H1 (cell line): ENCODE data around the gene P3H2. TPM values are rescaled to one million over a fixed set of nuclear protein-coding genes. Genes with fewer than 3 reads are reported as not detected.

Experiments used
- CTCF ChIA-PET: fragments of 300-600 bp; sonication (Branson Sonifier 250); formaldehyde crosslinking; loops from one replicate; lab custom pipeline; 2021; ENCODE audit not compliant: partially characterized antibody; lab: Charles Lee
- POLR2A ChIA-PET: fragments of 300-600 bp; sonication (Branson Sonifier 250); formaldehyde crosslinking; loops from one replicate; lab custom pipeline; 2021; ENCODE audit warnings: inconsistent platforms; ENCODE audit not compliant: partially characterized antibody; lab: Charles Lee
- DNase-seq, 2 experiments: peaks; one replicate each; pipeline versions ENCODE4 v3.0.0 to v3.0.0-alpha.2; 2010 to 2022; ENCODE audit warnings: low spot score in 2 of 2, low read depth in 1 of 2, mixed read lengths in 1 of 2
- FAIRE-seq: peaks from 2 replicates; lab custom pipeline; 2011; peaks lifted over from hg19 to GRCh38; lab: Jason Lieb, UNC
- H2AFZ ChIP-seq: 2 replicates; pipeline ENCODE4 v1.8.1; 2012; ENCODE audit warnings: low read length, inconsistent platforms
- H2AK5ac ChIP-seq: 2 replicates; pipeline ENCODE4 v1.6.1; 2013; ENCODE audit warnings: low read depth, low read length
- H2BK120ac ChIP-seq: replicated peaks from 2 replicates; pipeline ENCODE3; 2013; ENCODE audit warnings: low read depth, low read length, inconsistent platforms
- H2BK12ac ChIP-seq: 2 replicates; pipeline ENCODE4 v1.6.1; 2013; ENCODE audit warnings: low read depth, low read length
- H2BK15ac ChIP-seq: 2 replicates; pipeline ENCODE4 v1.6.1; 2013; ENCODE audit warnings: low read length
- H2BK20ac ChIP-seq: 2 replicates; pipeline ENCODE4 v1.6.1; 2013; ENCODE audit warnings: low read length
- H2BK5ac ChIP-seq: 2 replicates; pipeline ENCODE4 v1.6.1; 2013; ENCODE audit warnings: low read depth, low read length
- H3K14ac ChIP-seq: 2 replicates; pipeline ENCODE4 v1.6.1; 2013; ENCODE audit warnings: inconsistent platforms; ENCODE audit not compliant: insufficient read length
- H3K18ac ChIP-seq: 2 replicates; pipeline ENCODE4 v1.6.1; 2013; ENCODE audit warnings: low read length; ENCODE audit errors: extremely low read depth
- H3K23ac ChIP-seq: 2 replicates; pipeline ENCODE4 v1.6.1; 2013; ENCODE audit warnings: inconsistent platforms; ENCODE audit not compliant: insufficient read length
- H3K23me2 ChIP-seq: 2 replicates; pipeline ENCODE4 v1.6.1; 2013; ENCODE audit warnings: low read depth, low read length
- H3K27ac ChIP-seq: 2 replicates; pipeline ENCODE4 v1.6.1; 2011; ENCODE audit warnings: low read depth, low read length, inconsistent platforms
- H3K27me3 ChIP-seq, 4 experiments: replicated peaks in 1 of 4; 1 replicate in 1 of 4; 2 replicates in 3 of 4; pipeline versions ENCODE4 v1.6.1 to v1.8.1; 2011 to 2013; ENCODE audit warnings: low read length in 3 of 4, mild to moderate bottlenecking in 3 of 4, inconsistent platforms in 2 of 4, mixed read lengths in 2 of 4, moderate library complexity in 1 of 4; ENCODE audit not compliant: control insufficient read depth in 3 of 4, insufficient read depth in 3 of 4; ENCODE audit errors: extremely low read depth in 1 of 4
- H3K36me3 ChIP-seq, 4 experiments: 2 replicates each; pipeline versions ENCODE4 v1.6.1 to v1.8.1; 2011 to 2013; ENCODE audit warnings: mild to moderate bottlenecking in 4 of 4, low read length in 3 of 4, moderate library complexity in 2 of 4, control low read depth in 1 of 4, inconsistent platforms in 1 of 4; ENCODE audit not compliant: insufficient read depth in 4 of 4, control insufficient read depth in 2 of 4
- H3K4ac ChIP-seq: replicated peaks from 2 replicates; pipeline ENCODE3; 2013; ENCODE audit warnings: low read length, low read depth, mixed read lengths, inconsistent platforms; ENCODE audit not compliant: insufficient read length
- H3K4me1 ChIP-seq, 4 experiments: replicated peaks in 1 of 4; 1 replicate in 1 of 4; 2 replicates in 3 of 4; pipeline versions ENCODE4 v1.6.1 to v1.8.1; 2011 to 2013; ENCODE audit warnings: low read length in 3 of 4, inconsistent platforms in 2 of 4, mixed read lengths in 1 of 4; ENCODE audit not compliant: insufficient read depth in 4 of 4, control insufficient read depth in 3 of 4
- H3K4me2 ChIP-seq, 2 experiments: 2 replicates each; pipeline versions ENCODE4 v1.6.1 to v1.8.1; 2011 to 2013; ENCODE audit warnings: low read depth in 2 of 2, low read length in 2 of 2, control low read depth in 1 of 2, inconsistent platforms in 1 of 2, mild to moderate bottlenecking in 1 of 2; ENCODE audit not compliant: insufficient read depth in 1 of 2
- H3K4me3 ChIP-seq, 4 experiments: fragments of 200-600, 300-600 bp in 1 of 4; sonication (generic), shearing (Covaris generic), sonication (Bioruptor Twin) in 1 of 4; 2 replicates each; pipeline versions ENCODE4 v1.5.1 to v1.8.1; 2011 to 2016; ENCODE audit warnings: low read length in 4 of 4, low read depth in 3 of 4, control low read depth in 2 of 4, inconsistent platforms in 2 of 4, mild to moderate bottlenecking in 2 of 4, mixed read lengths in 1 of 4, moderate library complexity in 1 of 4; ENCODE audit not compliant: insufficient read depth in 2 of 4; ENCODE audit errors: extremely low read depth in 1 of 4
- H3K56ac ChIP-seq: replicated peaks from 2 replicates; pipeline ENCODE3; 2013; ENCODE audit warnings: low read depth, mild to moderate bottlenecking, mixed read lengths, low read length, inconsistent platforms; ENCODE audit not compliant: insufficient read length
- H3K79me1 ChIP-seq: 2 replicates; pipeline ENCODE4 v1.6.1; 2013; ENCODE audit warnings: low read depth, low read length, control low read depth
- H3K79me2 ChIP-seq, 2 experiments: 2 replicates each; pipeline versions ENCODE4 v1.6.1 to v1.8.1; 2012 to 2013; ENCODE audit warnings: low read length in 2 of 2, mild to moderate bottlenecking in 2 of 2, inconsistent platforms in 1 of 2; ENCODE audit not compliant: insufficient read depth in 2 of 2, control insufficient read depth in 1 of 2
- H3K9ac ChIP-seq, 4 experiments: replicated peaks in 1 of 4; 1 replicate in 1 of 4; 2 replicates in 3 of 4; pipeline versions ENCODE4 v1.6.1 to v1.8.1; 2011 to 2013; ENCODE audit warnings: low read depth in 3 of 4, low read length in 3 of 4, control low read depth in 2 of 4, mild to moderate bottlenecking in 2 of 4, moderate library complexity in 2 of 4, inconsistent platforms in 1 of 4; ENCODE audit errors: extremely low read depth in 1 of 4
- H3K9me3 ChIP-seq, 2 experiments: 2 replicates each; pipeline versions ENCODE4 v1.6.1 to v1.8.1; 2012 to 2013; ENCODE audit warnings: mild to moderate bottlenecking in 2 of 2, moderate library complexity in 2 of 2, control low read depth in 1 of 2, inconsistent platforms in 1 of 2, low read depth in 1 of 2, low read length in 1 of 2, mixed read lengths in 1 of 2; ENCODE audit not compliant: insufficient read depth in 2 of 2
- H4K20me1 ChIP-seq, 2 experiments: replicated peaks in 1 of 2; 2 replicates each; pipeline versions ENCODE3 to v1.8.1; 2011 to 2013; ENCODE audit warnings: inconsistent platforms in 2 of 2, low read length in 2 of 2, mild to moderate bottlenecking in 1 of 2; ENCODE audit not compliant: insufficient read depth in 2 of 2, control insufficient read depth in 1 of 2
- H4K5ac ChIP-seq: 2 replicates; pipeline ENCODE4 v1.6.1; 2013; ENCODE audit warnings: low read length, low read depth, mixed read lengths, inconsistent platforms; ENCODE audit not compliant: insufficient read length
- H4K8ac ChIP-seq: 2 replicates; pipeline ENCODE4 v1.8.0; 2013; ENCODE audit warnings: mild to moderate bottlenecking, moderate library complexity, low read length, inconsistent platforms; ENCODE audit not compliant: insufficient read depth; ENCODE audit errors: extremely low read depth
- H4K91ac ChIP-seq: replicated peaks from 2 replicates; pipeline ENCODE3; 2013; ENCODE audit warnings: low read length, mixed read lengths, inconsistent platforms; ENCODE audit not compliant: insufficient read length
- EZH2 ChIP-seq: fragments of 200-600 bp; sonication (generic); IDR thresholded peaks from 2 replicates; pipeline ENCODE4 v1.7.1; 2012; ENCODE audit warnings: low read depth, mild to moderate bottlenecking, moderate library complexity, low read length, inconsistent platforms; ENCODE audit not compliant: severe bottlenecking
- HDAC2 ChIP-seq, 2 experiments: fragments of 300-600 bp in 1 of 2; sonication (generic) in 1 of 2; IDR thresholded peaks; 2 replicates each; pipeline ENCODE4 v1.6.1; 2011 to 2012; ENCODE audit warnings: low read depth in 2 of 2, low read length in 2 of 2, mild to moderate bottlenecking in 2 of 2, moderate library complexity in 2 of 2, borderline replicate concordance in 1 of 2, inconsistent platforms in 1 of 2
- JUN ChIP-seq: IDR thresholded peaks from 2 replicates; pipeline ENCODE4 v1.6.1; 2011; ENCODE audit warnings: low read depth, mild to moderate bottlenecking, improper control_type of control experiment, low read length
- NRF1 ChIP-seq: IDR thresholded peaks from 2 replicates; pipeline ENCODE4 v1.6.1; 2011; ENCODE audit warnings: mild to moderate bottlenecking, low read depth, low read length, improper control_type of control experiment
- RAD21 ChIP-seq, 2 experiments: IDR thresholded peaks in 1 of 2; conservative IDR thresholded peaks in 1 of 2; 2 replicates each; pipeline ENCODE4 v1.6.1; 2011; ENCODE audit warnings: low read depth in 2 of 2, low read length in 2 of 2, improper control_type of control experiment in 1 of 2, inconsistent platforms in 1 of 2, mild to moderate bottlenecking in 1 of 2, moderate library complexity in 1 of 2
- RBBP5 ChIP-seq: IDR thresholded peaks from 2 replicates; pipeline ENCODE4 v1.7.1; 2012; ENCODE audit warnings: low read depth, mild to moderate bottlenecking, inconsistent platforms, low read length, moderate library complexity, borderline replicate concordance
- RFX5 ChIP-seq: IDR thresholded peaks from 2 replicates; pipeline ENCODE4 v1.6.1; 2011; ENCODE audit warnings: low read depth, low read length, improper control_type of control experiment, borderline replicate concordance
- SIRT6 ChIP-seq: IDR thresholded peaks from one replicate; pipeline ENCODE4 v1.7.1; 2012; ENCODE audit warnings: low read length, inconsistent platforms
- SIX5 ChIP-seq: IDR thresholded peaks from 2 replicates; pipeline ENCODE4 v1.6.1; 2011; ENCODE audit warnings: mild to moderate bottlenecking, low read depth, low read length
- SP2 ChIP-seq: IDR thresholded peaks from 2 replicates; pipeline ENCODE4 v1.6.1; 2012; ENCODE audit warnings: mild to moderate bottlenecking, low read length, inconsistent platforms
- TAF1 ChIP-seq: IDR thresholded peaks from 2 replicates; pipeline ENCODE4 v1.6.1; 2011; ENCODE audit warnings: mild to moderate bottlenecking, low read depth, low read length
- WGBS, 2 experiments: shearing (Covaris generic) in 1 of 2; methylation state at CpG; one replicate each; pipeline versions ENCODE4 v1.1.6 to v1.1.7; 2013 to 2015; ENCODE audit warnings: low lambda C conversion rate in 2 of 2, mixed read lengths in 2 of 2, inconsistent platforms in 1 of 2, low coverage in 1 of 2, missing lambda C conversion rate in 1 of 2; ENCODE audit not compliant: insufficient replicate concordance in 2 of 2, insufficient coverage in 1 of 2, insufficient read length in 1 of 2; ENCODE audit errors: extremely low coverage in 1 of 2, missing lambda C conversion rate in 1 of 2; 5-methylcytosine and 5-hydroxymethylcytosine counted together
- polyA plus RNA-seq, 7 experiments: library from polyadenylated mRNA; depleted of rRNA in 3 of 7; stranded (reverse) in 5 of 7; unstranded in 2 of 7; fragments of >200 nt in 5 of 7; fragments of 200-250 nt in 2 of 7; gene quantifications; 1 replicate in 5 of 7; 2 replicates in 1 of 7; 4 replicates in 1 of 7; pipeline versions ENCODE4 v1.2.1 to v1.2.3, GENCODE V29; 2011 to 2013; ENCODE audit warnings: missing spikeins in 2 of 7, mixed read lengths in 2 of 7
- total RNA-seq: library from RNA; stranded (reverse); fragmentation: NEBNext Ultra II Directional; extraction: Animal tissue kit (Norgen Biotek cat#: 25700); gene quantifications from 2 replicates; pipeline ENCODE4 v1.2.1, GENCODE V29; 2021

Gene P3H2
- total and polyA plus RNA-seq, 2 of the 8 experiments (the other 6 are each of a cell fraction or from before 2014, with no cell fraction given) = 40.5 to 60.4 TPM

GRCh38 chr3:190072856-190073255 lies 47.8 kb downstream of the P3H2 start:
- Histone ChIP-seq H3K79me1 (no peaks in the 10 kb centered on the region), H3K36me3 (no peaks in the 10 kb centered on the region)
- TF ChIP-seq RFX5 = no peak
- TF ChIP-seq RBBP5 = no peak
- no peak for TF ChIP-seq HDAC2 (IDR thresholded peaks at IDR 0.05; ENCODE audit: borderline replicate concordance in 1 of 2, low read depth in 2 of 2, low read length in 2 of 2)
- no peak for TF ChIP-seq NRF1
- TF ChIP-seq EZH2 = no peak
- no peak for TF ChIP-seq SIX5
- TF ChIP-seq SIRT6 = no peak
- TF ChIP-seq SP2 = no peak
- no peak for TF ChIP-seq JUN
- TF ChIP-seq TAF1 = no peak
- no peak for TF ChIP-seq RAD21 (IDR thresholded peaks at IDR 0.05 in 1 of 2, conservative IDR thresholded peaks at IDR 0.05 in 1 of 2; ENCODE audit: low read depth in 2 of 2, low read length in 2 of 2)
- TF ChIP-seq, all 59 proteins: peak for 0
- H3K9me3 ChIP-seq = no peaks in the 10 kb centered on the region
- no peak overlapping the region for H3K56ac ChIP-seq
- no peak overlapping the region for H3K18ac ChIP-seq
- POLR2A ChIA-PET = interaction anchor here (1.0 kb wide), 1 partner anchor 13 kb away, joined by 3 read pairs; no protein-coding TSS in a partner anchor
- no peak overlapping the region for H2AFZ ChIP-seq
- H3K79me2 ChIP-seq = peaks cover 0 to 33% of the 10 kb centered on the region in 2 experiments; a peak in 2 of 4 replicates
- no peak overlapping the region for H2BK15ac ChIP-seq
- no peak overlapping the region for H3K4me2 ChIP-seq
- FAIRE-seq = no peak
- H3K23ac ChIP-seq = no peak overlapping the region
- peaks cover 0 to 4% (median 0%) of the 10 kb centered on the region in 4 experiments; a peak in 1 of 7 replicates for H3K4me1 ChIP-seq
- H2BK120ac ChIP-seq = no peak overlapping the region
- DNase-seq = no peak
- no peaks in the 10 kb centered on the region for H3K27me3 ChIP-seq
- no peaks in the 10 kb centered on the region for H3K23me2 ChIP-seq
- no peak overlapping the region for H2AK5ac ChIP-seq
- CTCF ChIA-PET = interaction anchor here (1.3 to 2.5 kb wide), 3 partner anchors 40 to 68 kb away, joined by 4 to 9 read pairs (median 4); partner anchors contain the start of gene P3H2
- H4K91ac ChIP-seq = no peak overlapping the region
- H3K14ac ChIP-seq = no peak overlapping the region
- no peak overlapping the region for H4K8ac ChIP-seq
- H3K9ac ChIP-seq = no peak overlapping the region
- no peak overlapping the region for H3K4me3 ChIP-seq
- H2BK5ac ChIP-seq = no peak overlapping the region
- no peak overlapping the region for H2BK20ac ChIP-seq
- 93% methylated on average over 1 of the region's 1 CpG; no CpG with 5 or more reads in 1 of the 2 experiments for WGBS, 2 experiments
- H4K5ac ChIP-seq = no peak overlapping the region
- H3K27ac ChIP-seq = no peak overlapping the region
- H4K20me1 ChIP-seq = peaks cover 0 to 2% of the 10 kb centered on the region in 2 experiments
- H3K4ac ChIP-seq = no peak overlapping the region
- no peak overlapping the region for H2BK12ac ChIP-seq
